DMS 273 (cell line): ENCODE results near the gene DDAH1.
"Not testable (repeated sequence)": the region's sequence is repeated elsewhere in the genome, so short reads cannot be mapped to it uniquely, and the experiment has no call there.

Source experiments
- DNase-seq: peaks from one replicate; lab custom pipeline; 2025; ENCODE audit not compliant: unreplicated experiment; lab: John Stamatoyannopoulos, UW

Gene DDAH1

DNA sequence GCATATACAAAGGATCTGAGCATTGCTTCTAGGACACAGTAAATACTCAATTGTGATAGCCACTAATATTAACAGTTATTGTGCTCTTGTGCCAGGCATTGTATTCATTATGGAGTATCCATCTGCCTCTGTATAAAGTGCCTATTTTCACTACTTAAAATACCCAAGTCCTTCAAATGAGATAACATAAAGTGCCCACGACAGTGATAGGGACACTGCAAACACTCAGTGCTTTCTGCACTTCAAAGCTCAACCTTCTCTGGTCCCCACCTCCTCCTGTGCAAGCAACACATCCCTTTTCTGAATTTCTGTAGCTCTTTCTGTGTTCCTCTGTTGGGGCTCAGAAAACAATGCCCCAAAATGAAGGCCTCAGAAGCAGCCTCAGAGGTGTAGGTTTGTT, 6.6 kb upstream of the DDAH1 start:
- DNase-seq: no peak

GRCh38 chr1:85470130-85470529, 5.2 kb upstream of the DDAH1 start:
- DNase-seq: not testable (repeated sequence)

DNA sequence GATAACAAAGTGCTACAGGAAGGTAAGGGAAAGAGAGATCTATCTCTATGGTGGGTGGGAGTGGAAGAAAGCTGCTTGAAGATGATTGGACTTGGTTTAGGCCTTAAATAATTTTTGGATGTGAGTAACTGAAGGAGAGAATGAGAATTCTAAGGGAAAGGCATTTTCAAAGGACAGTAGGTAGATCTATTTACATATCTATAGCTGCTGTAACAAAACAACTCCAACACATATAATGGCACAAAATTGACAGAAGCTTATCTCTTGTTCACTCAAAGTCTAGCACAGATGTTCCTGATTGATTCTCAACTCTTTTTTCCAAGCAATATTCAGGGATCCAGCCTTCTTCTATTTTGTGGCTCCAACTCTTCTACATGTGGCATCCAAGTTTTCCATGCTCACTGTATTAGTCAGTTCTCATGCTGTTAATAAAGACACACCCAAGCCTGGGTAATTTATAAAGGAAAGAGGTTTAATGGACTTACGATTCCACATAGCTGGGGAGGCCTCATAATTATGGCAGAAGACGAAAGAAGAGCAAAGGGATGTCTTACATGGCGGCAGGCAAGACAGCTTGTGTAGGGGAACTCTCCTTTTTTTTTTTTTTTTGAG, 3.1 kb upstream of the DDAH1 start:
- DNase-seq: no peak

- DNase-seq: no peak
Measured at GRCh38 chr1:85467036-85467435, 2.1 kb upstream of the DDAH1 start.

DNA sequence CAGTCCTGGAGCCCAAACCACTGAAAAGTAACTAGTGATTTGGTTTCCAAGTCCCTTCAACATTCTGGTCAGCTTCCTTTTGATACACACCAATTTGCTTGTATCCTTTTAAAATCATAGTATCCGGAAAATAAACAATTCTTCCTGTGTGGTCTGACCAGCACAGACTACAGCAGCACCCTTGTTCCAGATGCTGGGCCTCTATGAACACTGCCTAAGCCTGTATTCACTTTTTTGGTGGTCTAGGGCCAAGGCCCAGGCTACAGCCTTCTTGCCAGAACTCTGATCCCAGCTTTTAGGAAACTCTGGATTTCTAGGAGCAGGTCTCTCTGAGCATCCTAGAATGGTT, 801 bp upstream of the DDAH1 start:
- DNase-seq: no peak

DNA sequence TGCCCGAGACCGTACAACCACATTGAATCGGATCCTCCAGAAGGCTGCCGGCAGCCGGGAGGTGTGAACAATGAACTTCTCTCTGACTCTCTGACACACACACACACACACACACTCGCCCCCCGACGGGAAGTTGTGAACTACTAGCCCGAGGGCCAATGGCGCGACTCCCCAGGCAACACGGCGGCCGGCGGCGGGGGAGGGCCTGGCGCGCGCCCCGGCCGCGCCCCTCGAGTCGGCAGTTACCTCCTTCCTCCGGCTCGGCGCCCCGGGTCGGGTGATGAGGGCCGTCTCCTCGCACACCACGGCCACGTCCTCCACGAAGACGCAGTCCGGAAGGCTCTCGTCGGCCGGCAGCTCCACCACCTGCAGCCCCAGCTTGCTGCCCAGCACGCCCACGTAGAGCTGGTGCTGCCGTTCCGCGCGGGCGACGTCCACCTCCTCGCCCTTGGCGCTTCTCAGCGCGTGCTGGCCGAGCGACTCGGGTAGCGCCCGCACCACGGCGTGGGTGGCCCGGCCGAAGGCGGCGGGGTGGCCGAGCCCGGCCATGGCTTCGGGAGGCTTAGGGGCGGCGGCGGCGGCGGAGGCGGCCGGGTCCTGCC, 361 bp downstream of the DDAH1 start:
- peak; percentile 87 for DNase-seq

DNA sequence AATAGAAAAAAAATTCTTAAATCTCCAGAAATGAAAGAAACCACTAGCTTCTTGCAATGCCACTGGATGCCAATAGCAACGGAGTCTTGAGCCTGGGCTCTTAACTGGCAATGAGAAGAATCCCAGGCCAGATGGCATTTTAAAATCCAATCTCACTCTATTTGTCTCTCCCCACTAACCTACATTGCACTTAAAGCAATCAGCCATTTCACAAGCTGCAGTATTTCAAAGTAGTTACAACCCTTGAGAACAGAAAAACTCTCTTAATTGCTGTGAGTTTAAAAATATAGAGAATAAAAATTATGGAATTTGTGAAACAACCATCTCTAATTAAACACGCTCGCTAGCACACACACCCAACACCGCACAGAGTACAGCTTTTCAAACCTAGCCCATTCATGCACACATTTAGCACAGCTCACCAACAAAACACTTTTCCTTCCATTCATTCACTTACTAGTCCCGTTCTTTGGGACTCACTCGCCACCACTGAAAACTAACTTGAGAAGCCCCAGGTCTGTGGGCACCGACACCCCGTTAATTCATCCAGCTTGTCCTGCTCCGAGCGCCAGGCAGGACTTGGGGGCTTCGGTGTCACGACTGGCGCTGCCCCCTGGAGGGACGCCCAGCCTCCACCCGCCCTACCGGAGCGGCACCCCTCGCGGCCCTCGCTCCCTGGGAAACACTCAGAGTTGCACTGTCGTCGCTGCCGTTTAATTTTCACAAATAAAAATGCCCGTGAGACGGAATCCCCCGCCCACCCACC, 1.0 kb downstream of the DDAH1 start:
- DNase-seq: peak; percentile 81

GRCh38 chr1:85462931-85463649, 1.9 kb downstream of the DDAH1 start:
- peak; percentile 15 for DNase-seq

DNA sequence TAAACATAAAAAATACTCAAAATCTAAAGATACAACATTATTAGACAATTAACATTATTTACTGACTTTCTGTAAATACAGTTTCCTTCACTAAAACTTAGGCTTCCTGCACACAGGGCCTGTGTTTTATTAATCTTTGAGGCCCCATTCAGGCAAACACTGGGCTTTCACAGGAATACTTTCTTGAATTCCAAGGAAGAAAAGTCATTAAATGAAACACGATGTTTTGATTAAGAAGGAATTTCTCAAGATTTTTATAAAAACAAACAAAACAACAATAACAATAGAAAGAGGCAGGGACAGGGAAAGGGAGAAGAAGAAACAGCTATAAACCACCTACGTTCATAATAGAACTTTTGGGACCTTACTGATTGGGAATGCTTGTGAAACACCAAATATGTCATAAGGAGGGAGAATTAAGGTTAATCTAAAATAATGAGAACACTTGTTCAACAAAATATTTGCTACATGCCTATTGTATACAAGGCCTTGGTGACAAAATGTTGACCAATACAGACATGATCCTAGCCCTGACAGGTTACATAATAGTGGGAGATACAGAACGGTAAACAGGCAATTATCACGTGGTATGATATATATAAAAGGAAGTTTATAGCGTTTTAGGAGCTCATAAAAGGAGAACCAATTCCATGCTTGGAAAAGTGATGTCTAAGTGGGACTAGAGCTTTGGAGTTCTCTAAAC, 3.6 kb downstream of the DDAH1 start:
- DNase-seq: no peak

DNA sequence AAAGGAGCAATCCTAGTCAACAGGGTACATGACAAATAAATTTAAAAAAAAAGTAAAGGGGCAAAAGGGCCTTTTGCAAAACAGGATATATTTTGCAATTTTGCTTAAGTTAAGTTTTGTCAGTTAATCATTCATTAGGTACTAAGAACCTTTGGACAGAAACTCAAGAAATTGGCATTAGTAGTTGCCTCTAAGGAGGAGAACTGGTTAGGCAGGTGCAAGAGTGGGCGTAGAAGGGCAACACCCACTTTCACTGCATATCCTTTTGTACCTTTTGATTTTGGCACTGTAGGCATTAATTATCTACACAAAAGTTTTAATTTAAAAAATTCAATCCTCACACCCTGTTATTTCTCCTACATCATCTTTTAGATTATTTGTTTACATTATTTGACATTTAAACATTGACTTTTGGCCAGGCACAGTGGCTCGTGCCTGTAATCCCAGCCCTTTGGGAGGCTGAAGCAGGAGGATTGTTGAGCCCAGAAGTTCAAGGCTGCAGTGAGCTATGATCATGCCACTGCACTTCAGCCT, 4.3 kb downstream of the DDAH1 start:
- no peak for DNase-seq

DNA sequence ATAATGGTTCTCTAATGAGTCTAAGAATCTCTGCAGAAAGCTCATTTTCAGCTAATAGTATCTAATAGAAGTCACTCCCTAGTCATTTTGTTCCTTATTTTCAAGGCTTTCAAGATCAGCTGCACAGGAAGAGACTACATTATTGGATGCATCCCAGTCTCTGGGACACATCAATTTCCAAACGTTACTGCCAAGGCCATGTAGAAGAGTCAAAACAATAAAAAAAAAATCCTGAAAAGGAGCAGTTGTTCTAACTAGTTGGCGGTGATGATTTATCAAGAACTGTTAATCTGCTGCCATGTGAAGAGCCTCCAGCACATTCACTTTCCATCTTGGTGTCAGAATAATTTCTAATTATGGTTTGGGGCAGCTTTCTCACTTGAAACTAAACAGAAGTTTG, 5.7 kb downstream of the DDAH1 start:
- DNase-seq: no peak

DNA sequence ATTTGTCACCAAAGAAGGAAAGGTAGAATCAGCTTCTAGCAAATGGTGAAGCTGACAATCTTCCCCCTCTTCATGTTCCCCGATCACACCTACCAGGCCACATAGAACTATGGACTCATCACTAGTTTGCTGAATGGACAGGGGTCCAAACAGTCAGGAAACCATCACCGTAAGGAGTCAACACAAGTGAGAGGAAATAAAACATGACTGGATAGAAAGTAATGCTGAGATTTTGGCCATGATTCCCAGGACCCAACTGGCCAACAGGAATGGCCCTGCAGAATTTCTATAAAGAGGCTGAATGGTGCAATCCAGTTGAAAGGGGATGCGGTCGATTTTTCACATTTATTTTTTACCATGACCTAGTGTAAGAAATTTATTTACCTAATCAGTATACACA, 10.7 kb downstream of the DDAH1 start:
- no peak for DNase-seq

DNA sequence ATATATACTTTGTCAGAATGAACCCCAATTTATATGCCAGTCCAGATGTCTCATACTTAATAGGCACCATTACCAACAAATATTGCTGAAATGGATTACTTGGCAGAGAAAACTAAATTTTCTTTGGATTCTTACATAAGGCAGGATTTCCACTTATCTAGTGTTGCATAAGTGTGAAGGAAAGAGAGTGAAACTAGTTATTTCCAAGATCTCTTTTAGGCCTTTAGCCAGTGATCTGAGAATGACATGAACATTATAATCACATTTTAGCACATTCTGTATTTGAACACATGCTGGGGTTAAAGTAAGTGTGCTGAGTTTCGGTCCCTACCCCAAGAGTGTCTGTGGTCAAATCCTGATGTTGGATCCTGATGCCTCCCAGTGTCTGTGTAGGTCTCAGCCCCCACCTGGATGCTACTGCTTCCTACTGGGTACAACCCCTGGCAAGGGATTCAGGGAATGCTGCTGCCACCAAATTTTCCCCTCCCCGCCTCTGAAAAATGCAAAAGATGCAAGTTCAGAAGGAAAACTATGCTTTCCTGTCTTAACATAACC, 11.2 kb downstream of the DDAH1 start:
- DNase-seq: no peak

GRCh38 chr1:85452948-85453347, 12.0 kb downstream of the DDAH1 start:
- no peak for DNase-seq

- DNase-seq: no peak
Measured at GRCh38 chr1:85451236-85451830, 13.6 kb downstream of the DDAH1 start.

DNA sequence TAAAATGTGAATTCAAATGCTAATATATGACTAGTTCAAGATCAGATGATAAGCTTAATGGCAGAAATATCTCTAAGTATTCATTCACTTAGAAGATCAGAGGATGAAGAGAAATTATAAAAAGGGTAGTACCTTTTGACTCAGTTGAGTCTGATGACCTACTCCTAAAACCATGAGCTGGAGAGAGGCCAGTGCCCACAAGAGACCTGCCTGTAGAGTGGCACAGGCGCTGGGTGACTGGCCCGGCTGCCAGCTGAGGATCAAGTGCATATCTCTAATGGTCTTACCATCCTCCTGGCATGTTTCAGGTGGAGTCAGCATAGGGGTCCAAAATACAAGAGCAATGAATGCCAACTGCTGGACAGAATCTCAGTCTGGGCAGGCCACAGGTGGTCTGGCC, 14.1 kb downstream of the DDAH1 start:
- no peak for DNase-seq

- peak; percentile 85 for DNase-seq
Measured at GRCh38 chr1:85449356-85449755, 15.6 kb downstream of the DDAH1 start.

GRCh38 chr1:85448358-85448757, 16.6 kb downstream of the DDAH1 start:
- DNase-seq: no peak

DNA sequence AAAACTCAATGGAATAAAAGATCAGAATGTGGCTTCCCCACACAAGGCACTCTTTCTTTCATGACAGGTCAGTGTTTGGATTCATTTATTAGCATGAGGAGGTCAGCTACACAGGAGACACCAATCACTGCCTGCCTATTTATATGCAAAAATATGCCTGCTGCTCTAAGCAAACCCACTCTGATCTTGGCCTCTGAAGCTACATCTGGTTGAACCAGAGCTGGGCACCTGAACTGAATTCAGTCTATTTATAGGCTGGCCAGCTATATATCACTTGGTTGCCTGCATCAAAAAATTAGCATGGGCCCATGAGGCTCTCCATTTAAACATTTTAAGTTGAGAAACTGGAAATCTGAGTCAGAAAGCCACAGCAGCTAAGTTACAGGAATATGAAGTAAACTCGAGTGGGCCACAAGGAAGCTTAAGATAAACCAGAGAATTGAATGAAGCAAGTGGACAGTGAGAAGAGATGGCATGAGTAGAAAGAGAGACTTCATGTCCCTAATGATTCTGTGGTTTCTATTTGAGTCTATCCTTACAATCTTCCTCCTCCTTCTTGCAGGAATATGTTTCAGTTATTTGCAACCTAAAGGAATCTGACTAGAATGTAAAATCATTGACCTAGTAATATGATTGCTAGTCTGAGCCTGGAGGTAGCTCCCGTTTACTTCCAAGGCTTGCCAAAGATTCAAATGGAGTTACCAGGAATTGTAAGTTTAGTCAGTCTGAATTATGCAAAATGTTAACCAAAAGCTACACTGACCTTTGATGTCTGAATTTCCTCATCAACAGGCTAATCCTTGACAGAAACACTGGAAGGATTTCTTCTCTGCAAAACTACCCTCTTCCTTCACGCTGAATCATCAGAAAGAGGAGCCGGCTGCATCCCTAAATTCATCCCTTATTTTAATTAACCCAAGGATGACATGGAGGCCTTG, 17.7 kb downstream of the DDAH1 start:
- DNase-seq: peak; percentile 17
